ENCODE data around the gene MTOR.

GRCh38 chr1:11198851-11199594, 63.3 kb downstream of the MTOR start:
- TF ChIP-seq CTCF (IDR thresholded peaks at IDR 0.05) (no peak), POLR2A (IDR thresholded peaks at IDR 0.05) (no peak)
